Gastroesophageal sphincter (tissue), 3 donors: ENCODE data around the gene CPAMD8.

Experiments used
- EP300 ChIP-seq: sonication (generic); formaldehyde crosslinking; IDR thresholded peaks from one replicate; pipeline ENCODE4 v1.6.1; 2017; ENCODE audit warnings: antibody characterized with exemption, mild to moderate bottlenecking
- POLR2A ChIP-seq, 2 donors: fragments of 450-650 bp; IDR thresholded peaks; one replicate each; pipeline ENCODE4 v1.6.1; 2017; ENCODE audit warnings: antibody characterized with exemption in 2 of 2, mild to moderate bottlenecking in 2 of 2, moderate library complexity in 1 of 2
- POLR2AphosphoS5 ChIP-seq: sonication (generic); formaldehyde crosslinking; IDR thresholded peaks from one replicate; pipeline ENCODE4 v1.6.1; 2017; ENCODE audit warnings: antibody characterized with exemption
- TF ChIP-seq, protein P1 (sequence below), 4 experiments: fragments of 200-600 bp in 2 of 4; fragments of 450-650 bp in 2 of 4; sonication (generic) in 1 of 4; IDR thresholded peaks; one replicate each; pipeline ENCODE4 v1.5.1; 2017 to 2019; ENCODE audit warnings: antibody characterized with exemption in 4 of 4, mild to moderate bottlenecking in 2 of 4, moderate library complexity in 2 of 4

DNA sequence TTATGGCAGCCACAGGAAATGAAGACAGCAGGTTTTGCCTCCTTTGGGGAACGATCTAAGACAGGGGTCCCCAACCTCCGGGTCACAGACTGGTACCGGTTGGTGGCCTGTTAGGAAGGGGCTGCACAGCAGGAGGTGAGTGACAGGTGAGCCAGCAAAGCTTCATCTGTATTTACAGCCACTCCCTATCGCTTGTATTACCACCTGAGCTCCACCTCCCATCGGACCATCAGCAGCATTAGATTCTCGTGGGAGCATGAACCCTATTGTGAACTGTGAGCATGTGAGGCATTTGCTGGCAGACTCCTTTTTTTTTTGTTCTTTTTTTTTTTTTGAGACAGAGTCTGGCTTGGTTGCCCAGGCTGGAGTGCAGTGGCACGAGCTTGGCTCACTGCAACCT is 115.6 kb downstream of the CPAMD8 start:
- TF ChIP-seq POLR2A (IDR thresholded peaks at IDR 0.05) (no peak), EP300 (no peak), POLR2AphosphoS5 (no peak)
- TF ChIP-seq, protein P1, sequence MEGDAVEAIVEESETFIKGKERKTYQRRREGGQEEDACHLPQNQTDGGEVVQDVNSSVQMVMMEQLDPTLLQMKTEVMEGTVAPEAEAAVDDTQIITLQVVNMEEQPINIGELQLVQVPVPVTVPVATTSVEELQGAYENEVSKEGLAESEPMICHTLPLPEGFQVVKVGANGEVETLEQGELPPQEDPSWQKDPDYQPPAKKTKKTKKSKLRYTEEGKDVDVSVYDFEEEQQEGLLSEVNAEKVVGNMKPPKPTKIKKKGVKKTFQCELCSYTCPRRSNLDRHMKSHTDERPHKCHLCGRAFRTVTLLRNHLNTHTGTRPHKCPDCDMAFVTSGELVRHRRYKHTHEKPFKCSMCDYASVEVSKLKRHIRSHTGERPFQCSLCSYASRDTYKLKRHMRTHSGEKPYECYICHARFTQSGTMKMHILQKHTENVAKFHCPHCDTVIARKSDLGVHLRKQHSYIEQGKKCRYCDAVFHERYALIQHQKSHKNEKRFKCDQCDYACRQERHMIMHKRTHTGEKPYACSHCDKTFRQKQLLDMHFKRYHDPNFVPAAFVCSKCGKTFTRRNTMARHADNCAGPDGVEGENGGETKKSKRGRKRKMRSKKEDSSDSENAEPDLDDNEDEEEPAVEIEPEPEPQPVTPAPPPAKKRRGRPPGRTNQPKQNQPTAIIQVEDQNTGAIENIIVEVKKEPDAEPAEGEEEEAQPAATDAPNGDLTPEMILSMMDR (IDR thresholded peaks at IDR 0.05): no peak
